Ramos (cell line): ENCODE results near the gene KLHL17.
"Not testable (repeated sequence)": the region's sequence is repeated elsewhere in the genome, so short reads cannot be mapped to it uniquely, and the experiment has no call there.

ENCODE experiments used
- in situ Hi-C: fragments of 300-500 bp; cut with MboI; formaldehyde crosslinking; loops from one replicate; pipeline ENCODE4 v1.14.3; 2022; ENCODE audit warnings: low sequenced_read_pairs; ENCODE audit not compliant: unreplicated experiment

KLHL17 gene

DNA sequence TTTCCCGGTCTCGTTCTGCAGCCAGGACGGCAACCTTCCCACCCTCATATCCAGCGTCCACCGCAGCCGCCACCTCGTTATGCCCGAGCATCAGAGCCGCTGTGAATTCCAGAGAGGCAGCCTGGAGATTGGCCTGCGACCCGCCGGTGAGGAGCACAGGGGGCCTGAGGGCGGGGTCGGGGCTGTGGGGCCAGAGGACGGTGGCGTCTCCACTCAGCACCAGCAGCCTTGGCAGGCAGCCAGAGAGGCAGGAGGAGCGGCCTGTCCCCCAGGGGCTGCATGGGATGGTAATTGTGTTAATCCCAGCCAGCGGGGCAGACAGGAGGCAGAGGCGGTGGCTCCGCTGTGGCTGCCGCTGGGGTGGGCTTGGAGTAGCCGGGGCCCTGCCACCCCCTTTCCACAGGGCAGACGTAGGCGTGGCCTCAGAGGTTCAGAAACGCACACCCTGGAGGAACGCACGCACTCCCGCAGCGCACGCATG is 24.6 kb upstream of the KLHL17 start:
- in situ Hi-C loops: no loop called here

DNA sequence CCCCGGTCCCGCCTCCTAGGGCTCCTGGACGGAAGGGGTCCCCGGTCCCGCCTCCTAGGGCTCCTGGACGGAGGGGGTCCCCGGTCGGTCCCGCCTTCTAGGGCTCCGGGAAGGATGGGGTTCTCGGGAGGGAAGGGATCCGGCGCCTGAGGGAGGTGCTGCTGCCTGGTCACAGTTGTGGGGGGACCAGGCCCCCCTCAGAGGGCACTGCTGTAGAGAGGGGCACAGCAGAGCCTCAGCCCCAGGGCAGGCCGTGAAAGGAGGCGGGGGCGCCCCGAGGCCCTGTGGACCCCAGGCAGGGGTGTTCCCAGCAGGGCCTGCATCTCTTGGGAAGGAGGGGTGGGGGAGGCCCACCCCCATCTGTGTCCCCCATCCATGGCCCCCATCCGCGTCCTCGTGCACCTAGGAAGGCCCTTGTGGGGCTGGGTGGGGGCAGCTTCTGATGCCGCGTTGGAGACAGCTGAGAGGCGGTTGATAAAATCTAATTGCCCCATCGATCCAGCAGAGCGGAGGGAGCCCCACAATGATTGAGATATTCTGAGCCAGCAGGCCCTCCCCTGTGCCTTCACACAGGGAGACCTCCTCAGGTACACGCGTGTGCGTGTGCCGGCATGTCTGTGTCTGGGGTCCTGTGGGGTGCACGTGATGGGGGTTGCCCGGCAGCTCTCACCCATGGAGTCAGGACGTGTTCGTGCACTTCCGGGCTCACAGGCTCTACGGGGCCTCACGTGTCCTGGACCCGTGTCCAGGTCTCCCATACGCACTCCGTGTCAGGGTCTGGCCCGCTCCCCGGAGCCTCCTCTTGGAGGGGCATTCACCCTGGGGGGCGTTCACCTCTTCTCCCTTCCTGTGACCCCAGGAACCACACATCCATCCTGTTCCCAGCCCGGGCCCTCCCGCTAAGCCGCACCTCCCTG is 23.8 kb upstream of the KLHL17 start:
- in situ Hi-C loops: no loop called here

DNA sequence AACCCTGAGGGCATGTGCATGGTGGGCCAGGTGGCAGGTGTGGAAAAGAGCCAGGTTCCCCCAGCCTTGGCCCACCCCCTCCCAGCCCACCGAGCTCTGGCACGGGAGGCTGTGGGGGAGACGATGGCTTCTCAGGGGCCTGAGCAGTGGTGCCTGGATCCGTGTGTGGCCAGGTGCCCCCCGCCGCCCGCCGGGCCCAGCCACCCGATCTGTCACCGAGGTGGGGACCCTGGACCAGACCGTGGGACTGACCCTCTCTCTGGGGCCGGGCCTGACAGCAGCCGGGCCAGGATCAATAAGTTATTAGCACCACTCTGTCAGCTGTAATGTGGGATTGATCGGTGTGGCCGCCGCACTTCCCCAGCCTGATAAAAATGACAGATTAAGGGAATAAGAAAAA is 22.9 kb upstream of the KLHL17 start:
- in situ Hi-C loops: no loop called here

DNA sequence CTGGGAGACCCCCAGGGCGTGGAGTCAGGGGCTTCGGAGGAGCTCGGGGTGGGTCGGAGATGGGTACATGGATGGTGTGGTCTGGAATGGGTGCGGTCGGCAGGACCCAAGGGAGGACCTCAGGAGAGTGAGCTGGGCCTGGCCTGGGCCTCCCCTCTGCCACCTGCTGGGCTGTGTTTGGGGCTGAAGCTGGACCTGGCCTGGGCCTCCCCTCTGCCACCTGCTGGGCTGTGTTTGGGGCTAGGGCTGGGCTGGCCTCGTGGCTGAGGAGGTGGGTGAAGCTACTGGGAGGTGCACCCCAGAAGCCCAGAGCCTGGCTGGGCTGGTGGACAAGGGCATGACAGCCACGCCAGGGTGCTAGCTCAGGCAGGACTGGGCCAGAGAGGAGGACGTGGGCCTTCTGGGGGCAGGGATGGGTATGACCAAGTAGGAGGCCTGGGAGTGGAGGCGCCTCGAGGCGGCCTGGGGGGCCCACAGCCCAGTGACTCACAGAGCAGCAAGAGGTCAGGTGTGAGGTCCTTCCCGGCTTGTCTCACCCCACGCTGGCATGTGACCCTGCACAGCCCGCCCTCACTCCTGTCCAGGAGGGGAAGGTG is 22.2 kb upstream of the KLHL17 start:
- in situ Hi-C loops: no loop called here

DNA sequence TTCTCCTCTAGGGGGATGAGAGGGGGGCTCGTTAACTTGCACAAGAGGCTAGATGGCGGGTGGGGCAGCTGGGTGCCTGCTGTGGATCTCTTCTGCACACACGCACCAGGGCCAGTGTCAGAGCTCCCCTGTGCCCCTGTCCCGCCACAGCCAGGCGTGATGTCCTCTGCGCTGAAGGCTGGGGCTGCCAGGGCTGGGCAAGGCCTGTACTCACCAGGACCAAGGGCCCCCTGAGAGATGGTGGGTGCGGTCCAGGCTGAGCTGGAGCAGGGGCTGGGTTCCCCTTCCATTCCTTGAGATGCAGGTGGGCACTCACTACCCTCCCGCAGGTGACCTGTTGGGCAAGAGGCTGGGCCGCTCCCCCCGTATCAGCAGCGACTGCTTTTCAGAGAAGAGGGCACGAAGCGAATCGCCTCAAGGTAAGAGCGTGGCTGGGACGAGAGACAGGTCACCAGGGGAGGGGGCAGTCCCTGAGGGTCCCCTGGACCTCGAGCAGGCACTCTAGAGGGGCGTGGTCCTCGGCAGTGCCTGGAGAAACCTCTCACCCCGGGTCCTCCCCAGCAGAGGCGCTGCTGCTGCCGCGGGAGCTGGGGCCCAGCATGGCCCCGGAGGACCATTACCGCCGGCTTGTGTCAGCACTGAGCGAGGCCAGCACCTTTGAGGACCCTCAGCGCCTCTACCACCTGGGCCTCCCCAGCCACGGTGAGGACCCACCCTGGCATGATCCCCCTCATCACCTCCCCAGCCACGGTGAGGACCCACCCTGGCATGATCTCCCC is 21.5 kb upstream of the KLHL17 start:
- in situ Hi-C loops: no loop called here

DNA sequence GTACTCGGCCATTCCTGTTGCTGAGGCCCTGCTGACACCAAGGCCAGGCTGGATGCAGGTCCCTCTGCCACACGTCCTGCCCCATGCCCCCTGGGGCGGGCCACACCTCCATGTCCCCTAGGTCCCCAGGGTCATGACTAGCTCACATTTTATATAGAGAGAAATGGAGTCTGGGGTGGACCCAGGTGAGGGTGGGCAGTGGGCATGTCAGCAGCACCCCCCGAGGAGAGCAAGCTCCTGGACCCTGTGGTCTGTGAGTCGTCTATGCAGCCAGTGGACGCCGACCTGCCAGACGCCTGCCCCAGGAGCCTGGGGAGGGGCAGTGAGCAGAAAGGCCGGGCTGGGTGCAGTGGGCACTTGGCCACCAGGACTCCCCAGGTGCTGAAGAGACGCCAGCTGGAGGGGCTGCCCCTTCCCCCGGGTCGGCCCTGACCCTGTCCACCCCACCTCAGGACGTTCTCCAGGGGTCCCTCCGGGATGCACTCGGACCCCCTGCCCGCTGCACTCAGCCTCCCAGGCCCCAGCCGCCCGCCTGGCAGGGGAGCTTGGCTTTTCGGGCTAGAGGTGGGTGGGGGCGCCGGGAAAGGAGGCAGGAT is 20.8 kb upstream of the KLHL17 start:
- in situ Hi-C loops: no loop called here

DNA sequence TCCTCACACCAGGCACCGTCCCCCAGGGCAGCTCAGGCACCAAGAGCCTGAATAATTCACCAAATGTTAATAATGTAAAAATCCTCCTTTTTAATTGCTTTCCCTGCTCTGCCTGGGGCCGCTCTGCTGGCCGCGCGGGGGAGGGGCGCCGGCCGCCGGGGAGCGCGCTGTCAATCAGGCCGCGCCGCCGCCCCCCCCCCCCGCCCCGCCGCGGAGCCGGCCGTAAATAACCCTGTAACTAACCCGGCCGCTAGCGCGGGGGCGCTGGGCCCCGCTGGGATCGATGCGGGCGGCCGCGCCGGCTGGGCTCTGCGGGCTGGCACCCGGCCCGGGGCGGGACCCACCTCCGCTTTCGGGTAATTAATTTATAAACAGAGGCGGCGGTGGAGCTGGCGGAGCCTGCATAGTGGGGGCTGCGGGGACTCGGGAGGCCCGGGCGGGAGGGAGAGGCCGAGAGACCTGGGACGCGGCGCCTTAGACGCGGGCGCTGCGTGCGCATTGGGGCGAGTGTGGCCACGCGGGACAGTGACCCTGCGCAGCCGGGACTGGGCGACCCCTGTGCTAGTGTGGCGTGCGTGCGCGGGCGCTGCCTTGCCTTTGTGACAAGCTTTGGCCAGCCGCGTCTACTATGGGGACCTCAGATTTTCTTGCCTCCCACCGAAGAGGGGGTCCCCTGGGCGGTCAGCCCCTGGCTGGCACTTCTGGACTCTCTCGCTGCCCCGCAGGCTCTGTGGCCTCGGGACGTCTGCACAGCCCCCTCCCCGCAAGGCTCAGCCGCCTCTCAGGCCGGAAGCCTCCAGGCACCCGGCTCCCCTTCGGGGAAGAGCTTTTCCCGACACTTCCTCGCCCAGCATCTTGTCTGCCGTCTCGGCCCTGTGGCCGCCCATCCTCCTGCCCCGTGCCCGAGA is 20.0 kb upstream of the KLHL17 start:
- in situ Hi-C loops: no loop called here

DNA sequence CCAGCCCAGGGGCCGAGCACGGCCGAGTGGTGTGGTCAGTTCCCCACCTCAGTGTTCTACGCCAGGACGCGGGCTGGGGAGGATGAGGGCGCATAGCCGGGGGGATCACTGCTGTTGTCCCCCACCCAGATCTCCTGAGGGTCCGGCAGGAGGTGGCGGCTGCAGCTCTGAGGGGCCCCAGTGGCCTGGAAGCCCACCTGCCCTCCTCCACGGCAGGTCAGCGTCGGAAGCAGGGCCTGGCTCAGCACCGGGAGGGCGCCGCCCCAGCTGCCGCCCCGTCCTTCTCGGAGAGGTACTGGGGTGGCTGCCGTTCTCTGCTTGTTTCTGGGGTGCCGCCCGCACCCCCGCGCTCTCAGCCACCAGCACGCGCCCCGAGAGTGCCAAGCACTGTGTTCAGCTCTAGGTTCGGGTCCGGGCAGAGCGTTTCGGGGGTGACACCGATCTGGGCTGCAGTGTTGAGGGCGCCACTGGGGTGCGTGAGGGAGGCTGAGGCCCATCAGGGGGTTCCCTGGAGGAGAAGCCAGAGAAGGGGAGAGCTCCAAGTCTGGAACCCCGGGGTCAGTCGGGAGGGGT is 19.3 kb upstream of the KLHL17 start:
- in situ Hi-C loops: no loop called here

DNA sequence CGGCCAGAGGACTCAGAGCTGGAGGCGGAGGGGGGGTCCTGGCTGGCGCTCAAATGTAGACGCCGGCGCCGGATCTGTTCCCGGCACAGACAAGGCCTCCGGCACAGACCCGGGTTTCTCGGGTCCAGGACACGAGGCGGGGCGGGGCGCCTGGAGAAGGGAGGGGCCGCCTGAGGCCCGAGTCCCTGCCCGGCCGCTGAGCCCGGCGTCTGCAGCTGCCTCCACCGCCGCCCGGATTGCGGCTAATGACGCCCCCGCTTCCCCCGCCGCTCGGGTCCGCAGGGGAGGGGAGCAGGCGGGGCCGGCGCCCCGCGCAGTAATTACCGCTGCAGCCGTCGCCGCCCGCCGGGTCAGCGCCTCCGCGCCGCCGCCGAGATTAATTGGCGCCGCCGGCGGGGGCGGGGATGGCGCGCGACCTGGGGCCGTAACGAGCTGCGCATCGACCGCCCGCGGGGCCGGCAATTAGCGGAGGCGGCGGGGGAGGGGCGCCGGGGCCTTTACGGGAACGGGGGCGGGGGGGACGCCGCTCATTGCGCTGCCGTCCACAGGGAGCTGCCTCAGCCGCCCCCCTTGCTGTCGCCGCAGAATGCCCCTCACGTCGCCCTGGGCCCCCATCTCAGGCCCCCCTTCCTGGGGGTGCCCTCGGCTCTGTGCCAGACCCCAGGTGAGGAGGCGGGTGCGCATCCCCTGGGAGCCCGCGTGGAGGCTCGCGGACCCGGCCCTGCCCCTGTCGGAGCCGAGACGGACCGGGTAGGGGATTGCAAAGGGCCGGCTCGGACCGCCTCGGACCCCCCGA is 18.6 kb upstream of the KLHL17 start:
- in situ Hi-C loops: no loop called here

DNA sequence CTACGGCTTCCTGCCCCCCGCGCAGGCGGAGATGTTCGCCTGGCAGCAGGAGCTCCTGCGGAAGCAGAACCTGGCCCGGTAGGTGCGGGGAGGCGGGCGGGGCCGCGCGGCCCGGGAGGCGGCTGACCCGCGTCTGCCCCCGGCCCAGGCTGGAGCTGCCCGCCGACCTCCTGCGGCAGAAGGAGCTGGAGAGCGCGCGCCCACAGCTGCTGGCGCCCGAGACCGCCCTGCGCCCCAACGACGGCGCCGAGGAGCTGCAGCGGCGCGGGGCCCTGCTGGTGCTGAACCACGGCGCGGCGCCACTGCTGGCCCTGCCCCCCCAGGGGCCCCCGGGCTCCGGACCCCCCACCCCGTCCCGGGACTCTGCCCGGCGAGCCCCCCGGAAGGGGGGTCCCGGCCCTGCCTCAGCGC is 18.0 kb upstream of the KLHL17 start:
- in situ Hi-C loops: no loop called here

DNA sequence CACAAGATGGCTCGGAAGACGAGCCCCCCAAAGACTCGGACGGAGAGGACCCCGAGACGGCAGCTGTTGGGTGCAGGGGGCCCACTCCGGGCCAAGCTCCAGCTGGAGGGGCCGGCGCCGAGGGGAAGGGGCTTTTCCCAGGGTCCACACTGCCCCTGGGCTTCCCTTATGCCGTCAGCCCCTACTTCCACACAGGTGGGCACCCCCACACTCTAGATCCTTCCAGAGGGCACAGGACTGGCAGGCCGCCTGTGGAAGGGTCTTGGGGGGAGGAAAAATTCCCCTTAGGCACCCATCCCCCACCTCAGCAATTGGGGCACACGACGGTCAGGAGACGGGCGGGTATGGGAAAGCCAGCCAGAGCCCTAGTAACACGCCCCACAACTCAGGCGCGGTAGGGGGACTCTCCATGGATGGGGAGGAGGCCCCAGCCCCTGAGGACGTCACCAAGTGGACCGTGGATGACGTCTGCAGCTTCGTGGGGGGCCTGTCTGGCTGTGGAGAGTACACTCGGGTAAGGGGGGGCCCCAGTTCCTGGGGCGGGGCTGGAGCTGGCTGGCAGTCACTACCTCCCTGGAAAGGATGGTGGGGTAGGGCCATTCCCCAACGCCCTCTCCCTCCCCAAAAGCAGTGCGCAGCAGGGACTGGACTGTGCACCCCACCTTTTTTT is 17.4 kb upstream of the KLHL17 start:
- in situ Hi-C loops: no loop called here

DNA sequence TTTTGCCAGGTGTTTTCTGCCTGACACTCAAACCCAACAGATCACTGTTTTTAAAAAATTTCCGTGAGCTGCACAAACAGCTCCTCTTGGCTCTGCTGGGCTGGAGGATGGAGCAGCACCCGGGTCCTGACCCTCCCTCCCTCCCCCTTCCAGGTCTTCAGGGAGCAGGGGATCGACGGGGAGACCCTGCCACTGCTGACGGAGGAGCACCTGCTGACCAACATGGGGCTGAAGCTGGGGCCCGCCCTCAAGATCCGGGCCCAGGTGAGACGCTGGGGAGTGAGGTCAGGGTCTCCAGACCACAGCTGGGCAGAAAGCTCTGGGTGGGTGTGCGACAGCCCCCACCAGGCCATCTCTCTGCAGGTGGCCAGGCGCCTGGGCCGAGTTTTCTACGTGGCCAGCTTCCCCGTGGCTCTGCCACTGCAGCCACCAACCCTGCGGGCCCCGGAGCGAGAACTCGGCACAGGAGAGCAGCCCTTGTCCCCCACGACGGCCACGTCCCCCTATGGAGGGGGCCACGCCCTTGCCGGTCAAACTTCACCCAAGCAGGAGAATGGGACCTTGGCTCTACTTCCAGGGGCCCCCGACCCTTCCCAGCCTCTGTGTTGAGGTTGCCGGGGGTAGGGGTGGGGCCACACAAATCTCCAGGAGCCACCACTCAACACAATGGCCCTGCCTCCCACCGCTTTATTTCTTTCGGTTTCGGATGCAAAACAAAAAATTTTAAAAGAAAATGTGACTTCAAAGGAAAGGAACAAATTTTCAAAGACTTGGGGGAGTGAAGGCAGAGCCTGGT is 16.6 kb upstream of the KLHL17 start:
- in situ Hi-C loops: no loop called here

DNA sequence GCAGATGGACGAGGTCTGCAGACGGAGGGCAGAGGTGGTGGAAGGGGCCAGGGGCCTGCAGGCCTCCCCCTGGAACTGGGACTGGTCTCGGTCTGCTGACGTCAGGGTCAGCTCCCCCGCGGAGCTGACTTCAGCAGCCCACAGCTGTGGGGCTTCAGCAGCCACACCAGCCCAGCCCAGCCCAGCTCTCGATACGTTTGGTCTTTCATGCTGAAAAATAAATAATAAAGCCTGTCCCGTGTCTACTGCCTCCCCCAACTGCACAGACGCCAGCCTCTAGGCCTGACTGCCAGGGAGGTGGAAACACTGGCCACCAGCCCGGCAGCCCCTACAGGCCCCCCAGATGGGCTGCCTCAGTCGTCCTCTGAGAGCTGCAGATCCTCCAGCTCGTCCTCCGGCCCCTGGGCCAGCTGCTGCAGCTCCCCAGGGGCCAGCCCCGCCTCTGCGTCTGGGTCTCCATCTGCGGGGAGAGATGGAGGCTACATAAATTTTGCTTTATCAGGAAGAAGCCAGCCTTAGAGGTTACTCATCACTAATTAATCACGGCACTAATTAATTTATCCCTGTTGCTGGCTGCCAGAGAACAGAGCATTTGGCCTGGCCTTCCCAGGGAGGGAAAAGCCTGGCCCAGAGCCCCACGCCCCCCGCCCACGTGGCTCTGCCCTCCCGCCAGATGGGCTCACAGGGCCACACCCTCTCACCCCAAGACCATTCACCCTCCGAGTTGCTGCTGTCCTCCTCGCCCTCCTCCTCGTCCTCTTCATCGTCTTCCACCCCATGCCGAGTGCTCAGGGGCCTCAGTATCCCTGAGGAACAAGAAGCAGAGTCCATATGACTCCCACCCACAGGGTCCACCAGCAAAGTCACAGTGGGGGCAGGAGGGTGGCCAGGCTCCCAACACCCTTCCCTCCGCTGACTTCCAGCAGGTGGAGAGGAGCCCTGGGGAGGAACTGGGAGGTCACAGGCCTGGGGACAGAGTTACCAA is 15.8 kb upstream of the KLHL17 start:
- in situ Hi-C loops: no loop called here

DNA sequence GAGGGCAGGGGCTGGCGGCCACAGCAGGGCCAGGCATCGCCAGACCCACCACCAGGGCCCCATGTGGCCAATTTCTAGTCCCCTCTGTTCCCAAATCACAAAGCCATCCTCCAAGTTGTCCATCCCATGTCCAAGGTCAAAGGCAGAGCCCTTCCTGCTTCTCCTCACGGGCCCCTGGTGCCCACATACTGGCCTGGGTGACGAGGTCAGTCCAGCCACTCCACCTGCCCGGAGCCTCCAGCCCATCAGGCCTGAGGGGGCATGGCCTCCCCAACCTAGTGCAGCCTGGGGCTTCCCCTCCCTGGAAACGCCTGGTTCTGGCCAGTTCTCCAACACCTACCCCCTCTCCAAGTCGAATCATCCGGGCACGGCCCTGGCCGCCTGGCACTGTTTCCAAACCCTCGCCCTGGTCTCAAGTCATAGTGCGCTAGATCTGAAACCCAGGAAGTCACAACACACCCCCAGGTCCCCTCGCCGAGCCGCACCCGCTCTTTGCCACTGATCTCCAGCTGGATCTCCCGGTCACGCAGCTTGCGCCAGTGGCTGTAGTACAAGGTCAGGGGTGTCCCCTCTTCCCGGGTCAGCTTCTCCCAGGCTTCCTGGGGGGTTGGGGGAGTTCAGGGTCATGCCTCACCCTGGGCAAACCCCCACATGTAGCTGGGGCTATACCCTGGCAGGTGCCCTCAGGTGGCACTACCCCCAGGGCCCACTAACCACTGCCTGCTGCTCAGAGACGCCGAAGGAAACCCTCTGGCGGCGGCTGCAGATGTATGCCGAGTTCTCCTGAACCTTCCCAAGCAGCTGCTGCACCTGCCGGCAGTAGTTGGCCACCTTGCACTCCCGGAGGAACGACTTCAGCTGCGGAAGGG is 14.5 kb upstream of the KLHL17 start:
- in situ Hi-C loops: no loop called here

DNA sequence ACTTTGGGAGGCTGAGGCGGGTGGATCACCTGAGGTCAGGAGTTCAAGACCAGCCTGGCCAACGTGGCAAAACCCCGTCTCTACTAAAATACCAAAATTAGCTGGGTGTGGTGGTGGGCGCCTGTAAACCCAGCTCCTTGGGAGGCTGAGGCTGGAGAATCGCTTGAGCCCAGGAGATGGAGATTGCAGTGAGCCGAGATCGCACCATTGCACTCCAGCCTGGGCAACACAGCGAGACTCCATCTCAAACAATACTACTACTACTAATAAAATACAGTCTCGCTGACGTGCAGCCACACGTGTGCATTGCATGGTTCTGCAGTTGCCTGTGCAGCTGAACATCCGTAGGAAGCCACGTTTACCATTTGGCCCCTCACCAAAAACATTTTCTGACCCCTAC is 13.6 kb upstream of the KLHL17 start:
- in situ Hi-C loops: not testable (repeated sequence)
